KMS-11 (cell line): ENCODE data around the gene EPHB3.

Experiments
- H2AFZ ChIP-seq: fragments of 200-600 bp; sonication (generic); 2 replicates; pipeline ENCODE4 v1.6.1; 2016; ENCODE audit warnings: antibody characterized with exemption, mixed run types, low read depth
- H3K27ac ChIP-seq: fragments of 200-600 bp; sonication (generic); 2 replicates; pipeline ENCODE4 v1.6.1; 2016; ENCODE audit warnings: mild to moderate bottlenecking, mixed run types
- H3K27me3 ChIP-seq: fragments of 200-600 bp; sonication (generic); 2 replicates; pipeline ENCODE4 v1.6.1; 2017; ENCODE audit warnings: mild to moderate bottlenecking, low read depth, mixed run types, moderate library complexity; ENCODE audit not compliant: insufficient read depth
- H3K36me3 ChIP-seq: fragments of 200-600 bp; sonication (generic); 2 replicates; pipeline ENCODE4 v1.6.1; 2017; ENCODE audit warnings: mild to moderate bottlenecking, mixed run types; ENCODE audit not compliant: insufficient read depth
- H3K4me1 ChIP-seq: fragments of 200-600 bp; sonication (generic); 2 replicates; pipeline ENCODE4 v1.6.1; 2016; ENCODE audit warnings: mild to moderate bottlenecking, low read depth, mixed run types; ENCODE audit not compliant: poor library complexity, severe bottlenecking
- H3K4me2 ChIP-seq: fragments of 200-600 bp; sonication (generic); 2 replicates; pipeline ENCODE4 v1.7.0; 2016; ENCODE audit warnings: mild to moderate bottlenecking, mixed run types
- H3K4me3 ChIP-seq: fragments of 200-600 bp; sonication (generic); IDR thresholded peaks from 2 replicates; pipeline ENCODE4 v1.6.1; 2017; ENCODE audit warnings: low read depth, low read length, mixed read lengths; ENCODE audit not compliant: insufficient read depth
- H3K79me2 ChIP-seq: fragments of 200-600 bp; sonication (generic); 2 replicates; pipeline ENCODE4 v1.6.1; 2016; ENCODE audit warnings: low read depth, mixed run types; ENCODE audit not compliant: insufficient read depth
- H3K9ac ChIP-seq: fragments of 200-600 bp; sonication (generic); 2 replicates; pipeline ENCODE4 v1.6.1; 2016; ENCODE audit warnings: mild to moderate bottlenecking, mixed run types
- H4K20me1 ChIP-seq: fragments of 200-600 bp; sonication (generic); 2 replicates; pipeline ENCODE4 v1.6.1; 2016; ENCODE audit warnings: mild to moderate bottlenecking, mixed run types; ENCODE audit not compliant: insufficient read depth
- CTCF ChIP-seq: fragments of 200-600 bp; sonication (generic); conservative IDR thresholded peaks from 2 replicates; pipeline ENCODE4 v1.6.1; 2017; ENCODE audit warnings: low read depth, mild to moderate bottlenecking, antibody characterized with exemption, low read length, moderate library complexity, mixed read lengths

Gene EPHB3

GRCh38 chr3:184581331-184581855 lies 19.8 kb downstream of the EPHB3 start:
- Histone ChIP-seq H3K4me1 (no peaks in the 10 kb centered on the region), H3K36me3 (no peaks in the 10 kb centered on the region), H3K9ac (no peak overlapping the region), H3K79me2 (no peaks in the 10 kb centered on the region), H3K4me2 (no peak overlapping the region), H3K4me3 (no peak overlapping the region), H2AFZ (no peak overlapping the region), H3K27me3 (peaks cover 6% of the 10 kb centered on the region; the same call in 1 of the 2 replicates), H3K27ac (no peak overlapping the region), H4K20me1 (no peaks in the 10 kb centered on the region)
- no peak for TF ChIP-seq CTCF

GRCh38 chr3:184582646-184583577 lies 21.3 kb downstream of the EPHB3 start:
- H3K4me2 ChIP-seq: no peak overlapping the region
- no peaks in the 10 kb centered on the region for H3K36me3 ChIP-seq
- H4K20me1 ChIP-seq: no peaks in the 10 kb centered on the region
- H2AFZ ChIP-seq: no peak overlapping the region
- no peaks in the 10 kb centered on the region for H3K79me2 ChIP-seq
- H3K4me1 ChIP-seq: no peaks in the 10 kb centered on the region
- H3K9ac ChIP-seq: no peak overlapping the region
- peaks cover 3% of the 10 kb centered on the region; the same call in 1 of the 2 replicates for H3K27me3 ChIP-seq
- no peak overlapping the region for H3K4me3 ChIP-seq
- H3K27ac ChIP-seq: no peak overlapping the region
- no peak for TF ChIP-seq CTCF

- TF ChIP-seq CTCF: no peak
- no peak overlapping the region for H3K4me2 ChIP-seq
- H4K20me1 ChIP-seq: no peaks in the 10 kb centered on the region
- H3K9ac ChIP-seq: no peak overlapping the region
- H2AFZ ChIP-seq: no peak overlapping the region
- no peaks in the 10 kb centered on the region for H3K36me3 ChIP-seq
- H3K4me3 ChIP-seq: no peak overlapping the region
- H3K27me3 ChIP-seq: peaks cover 6% of the 10 kb centered on the region; the same call in 1 of the 2 replicates
- no peaks in the 10 kb centered on the region for H3K79me2 ChIP-seq
- no peak overlapping the region for H3K27ac ChIP-seq
- no peaks in the 10 kb centered on the region for H3K4me1 ChIP-seq
Measured at GRCh38 chr3:184583578-184584451, 22.2 kb downstream of the EPHB3 start.

GRCh38 chr3:184584464-184584891 lies 22.9 kb downstream of the EPHB3 start:
- Histone ChIP-seq H3K9ac (no peak overlapping the region), H4K20me1 (no peaks in the 10 kb centered on the region), H3K27me3 (peaks cover 6% of the 10 kb centered on the region; the same call in 1 of the 2 replicates), H3K27ac (no peak overlapping the region), H2AFZ (no peak overlapping the region), H3K79me2 (no peaks in the 10 kb centered on the region), H3K4me1 (no peaks in the 10 kb centered on the region), H3K4me2 (no peak overlapping the region), H3K4me3 (no peak overlapping the region), H3K36me3 (no peaks in the 10 kb centered on the region)
- no peak for TF ChIP-seq CTCF
